NCI-H2196 treated with DMSO at 0.1 percent for 48 hours (cell line): ENCODE data around the gene KIF5C.
A peak's percentile ranks its signal among the peaks of the same experiment; 100 is the strongest.

Experiments
- DNase-seq: peaks from one replicate; lab custom pipeline; 2025; ENCODE audit not compliant: unreplicated experiment; lab: John Stamatoyannopoulos, UW

Gene KIF5C

GRCh38 chr2:149038442-149039212 is 163.6 kb downstream of the KIF5C start, which contains the start of gene LYPD6B:
Gene LYPD6B (plus strand): TSS chr2:149038699. CDS start chr2:149130949, 92,250 bp downstream.
- DNase-seq, result peak; percentile 15

GRCh38 chr2:149039213-149039724 is 164.2 kb downstream of the KIF5C start:
- no peak for DNase-seq

- DNase-seq, result no peak
Observed at GRCh38 chr2:149040451-149040850, 165.4 kb downstream of the KIF5C start.

- DNase-seq, result no peak
Observed at GRCh38 chr2:149041482-149041881, 166.5 kb downstream of the KIF5C start.

GRCh38 chr2:149042881-149043280 is 167.9 kb downstream of the KIF5C start:
- no peak for DNase-seq

- DNase-seq, result no peak
Observed at GRCh38 chr2:149044500-149044899, 169.5 kb downstream of the KIF5C start.

GRCh38 chr2:149047118-149047517 is 172.1 kb downstream of the KIF5C start:
- no peak for DNase-seq

- DNase-seq, result no peak
Observed at GRCh38 chr2:149049142-149049541, 174.1 kb downstream of the KIF5C start.

- no peak for DNase-seq
Observed at GRCh38 chr2:149050188-149050587, 175.2 kb downstream of the KIF5C start.

- no peak for DNase-seq
Observed at GRCh38 chr2:149055751-149056150, 180.7 kb downstream of the KIF5C start.

- DNase-seq, result no peak
Observed at GRCh38 chr2:149056541-149057255, 181.7 kb downstream of the KIF5C start.

GRCh38 chr2:149057401-149057800 is 182.4 kb downstream of the KIF5C start:
- no peak for DNase-seq

- no peak for DNase-seq
Observed at GRCh38 chr2:149058936-149059335, 183.9 kb downstream of the KIF5C start.

- DNase-seq, result no peak
Observed at GRCh38 chr2:149059822-149060221, 184.8 kb downstream of the KIF5C start.

- no peak for DNase-seq
Observed at GRCh38 chr2:149061133-149061745, 186.2 kb downstream of the KIF5C start.

GRCh38 chr2:149062531-149062930 is 187.5 kb downstream of the KIF5C start:
- no peak for DNase-seq

GRCh38 chr2:149063177-149063576 is 188.2 kb downstream of the KIF5C start:
- no peak for DNase-seq

- DNase-seq, result no peak
Observed at GRCh38 chr2:149064365-149064841, 189.4 kb downstream of the KIF5C start.

- DNase-seq, result no peak
Observed at GRCh38 chr2:149064856-149065630, 190.0 kb downstream of the KIF5C start.

- DNase-seq, result no peak
Observed at GRCh38 chr2:149068225-149068995, 193.4 kb downstream of the KIF5C start.
